ENCODE results near the gene CTDSPL2. TPM values are rescaled to one million over a fixed set of nuclear protein-coding genes. Genes with fewer than 3 reads are reported as not detected.
"Not testable (repeated sequence)": the region's sequence is repeated elsewhere in the genome, so short reads cannot be mapped to it uniquely, and the experiment has no call there.

The CTDSPL2 gene
- total and polyA plus RNA-seq, 2 of the 4 experiments (the other 2 are of a cell fraction), result 17.3 to 47.3 TPM

DNA sequence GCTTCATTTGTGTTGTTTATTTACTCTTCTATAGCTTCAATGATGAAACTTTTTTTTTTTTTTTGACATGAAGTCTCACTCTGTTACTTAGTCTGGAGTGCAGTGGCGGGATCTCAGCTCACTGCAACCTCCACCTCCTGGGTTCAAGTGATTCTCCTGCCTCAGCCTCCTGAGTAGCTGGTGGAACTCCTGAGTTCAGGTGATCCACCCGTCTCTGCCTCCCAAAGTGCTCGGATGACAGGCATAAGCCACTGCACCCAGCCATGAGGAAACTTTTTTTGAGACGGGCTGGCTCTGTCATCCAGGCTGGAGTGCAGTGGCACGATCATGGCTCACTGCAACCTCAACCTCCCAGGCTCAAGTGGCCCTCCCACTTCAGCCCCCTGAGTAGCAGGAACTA is 104.8 kb downstream of the CTDSPL2 start:
- H3K9me1 ChIP-seq (ENCODE audit: insufficient read depth, low read length); H4K5ac ChIP-seq (ENCODE audit: low read depth, low read length); H2BK15ac ChIP-seq (ENCODE audit: low read depth, low read length); H3K18ac ChIP-seq (ENCODE audit: low read depth, low read length); H3K9me3 ChIP-seq (ENCODE audit: control insufficient read depth, insufficient read depth, low read length); H2BK20ac ChIP-seq (ENCODE audit: low read depth, low read length); H3K4me3 ChIP-seq (ENCODE audit: insufficient read depth, low read depth, low read length); H3K4me2 ChIP-seq (ENCODE audit: low read depth, low read length); H3K9ac ChIP-seq (ENCODE audit: low read depth, low read length); H3K4me1 ChIP-seq (ENCODE audit: control insufficient read depth, insufficient read depth, low read length); H2AFZ ChIP-seq (replicated peaks; ENCODE audit: low read length, poor library complexity); H3K4ac ChIP-seq (ENCODE audit: low read depth, low read length); ATAC-seq (ENCODE audit: low read depth); H3K27ac ChIP-seq (ENCODE audit: insufficient read depth, low read length); H4K8ac ChIP-seq (ENCODE audit: low read depth in 2 of 2, low read length in 2 of 2); POLR2A ChIA-PET (ENCODE audit: unreplicated experiment); BruUV-seq (replicated peaks); dilution Hi-C loops (cut with HindIII; ENCODE audit: low sequenced_read_pairs, unreplicated experiment); in situ Hi-C loops (cut with MboI; ENCODE audit: low sequenced_read_pairs); DNase-seq; H2AK5ac ChIP-seq (ENCODE audit: low read depth, low read length); H3K14ac ChIP-seq (replicated peaks; ENCODE audit: low read depth, low read length); H2BK120ac ChIP-seq (ENCODE audit: low read depth, low read length); H3K27me3 ChIP-seq (ENCODE audit: control insufficient read depth, insufficient read depth, low read length); H4K20me1 ChIP-seq (ENCODE audit: insufficient read depth, low read length); H3K56ac ChIP-seq (ENCODE audit: extremely low read depth, insufficient read depth, low read length); H3K23ac ChIP-seq (ENCODE audit: low read depth, low read length); H4K91ac ChIP-seq (ENCODE audit: insufficient read depth, low read depth, low read length); H2BK5ac ChIP-seq (ENCODE audit: low read depth, low read length, poor library complexity, severe bottlenecking); H3K36me3 ChIP-seq (ENCODE audit: control insufficient read depth, insufficient read depth, low read length); H2AK9ac ChIP-seq (replicated peaks; ENCODE audit: low read depth, low read length, poor library complexity): not testable (repeated sequence)
- H3K79me1 ChIP-seq (ENCODE audit: low read depth in 1 of 2, low read length in 2 of 2), result peaks cover 14 to 37% of the 10 kb centered on the region in 2 experiments
- intact Hi-C loops (cut with micrococcal nuclease), result loop anchor here (10.0 kb wide), 1 partner anchor 657 kb away; no protein-coding TSS in a partner anchor
- CTCF ChIA-PET, result interaction anchor here (0.6 kb wide), 1 partner anchor 339 kb away, joined by 6 read pairs; no protein-coding TSS in a partner anchor
- no CpG with 5 or more reads among the region's 5 CpGs for WGBS, 2 experiments (ENCODE audit: extremely low coverage in 2 of 2, insufficient read length in 1 of 2)

All from IMR-90 (cell line).